Renal pelvis (tissue), 4 donors: ENCODE results near the gene TOX2. TPM values are rescaled to one million over a fixed set of nuclear protein-coding genes. Genes with fewer than 3 reads are reported as not detected.

Experiments used
- DNase-seq: peaks from one replicate; pipeline ENCODE4 v3.0.0-alpha.2; 2013
- polyA plus RNA-seq, 3 donors: library from polyadenylated mRNA; unstranded; fragments of 120-200 nt; gene quantifications; one replicate each; pipeline ENCODE4 v1.2.1, GENCODE V29; 2013; ENCODE audit not compliant: insufficient read length in 3 of 3

Gene TOX2
- polyA plus RNA-seq, 3 donors: 3.6 to 5.1 (median 3.7) TPM

- DNase-seq: peak; percentile 67
These were observed 24.5 kb downstream of the TOX2 start for GRCh38 chr20:43938932-43939761.

GRCh38 chr20:43939762-43940121 is 25.1 kb downstream of the TOX2 start:
- DNase-seq: no peak

- no peak for DNase-seq
These were observed 26.0 kb downstream of the TOX2 start for GRCh38 chr20:43940518-43941225.

- no peak for DNase-seq
These were observed 27.0 kb downstream of the TOX2 start for GRCh38 chr20:43941476-43942200.

GRCh38 chr20:43942201-43942590 is 27.5 kb downstream of the TOX2 start:
- DNase-seq: no peak

- DNase-seq: no peak
These were observed 28.1 kb downstream of the TOX2 start for GRCh38 chr20:43942667-43943285.

GRCh38 chr20:43943725-43944124 is 29.1 kb downstream of the TOX2 start:
- no peak for DNase-seq

GRCh38 chr20:43944653-43945235 is 30.1 kb downstream of the TOX2 start:
- DNase-seq: no peak

- no peak for DNase-seq
These were observed 30.9 kb downstream of the TOX2 start for GRCh38 chr20:43945391-43946205.

GRCh38 chr20:43946206-43946491 is 31.5 kb downstream of the TOX2 start:
- DNase-seq: no peak

GRCh38 chr20:43946659-43947315 is 32.1 kb downstream of the TOX2 start:
- no peak for DNase-seq

- DNase-seq: no peak
These were observed 32.7 kb downstream of the TOX2 start for GRCh38 chr20:43947316-43947710.

- no peak for DNase-seq
These were observed 33.8 kb downstream of the TOX2 start for GRCh38 chr20:43948455-43948854.

- DNase-seq: no peak
These were observed 34.6 kb downstream of the TOX2 start for GRCh38 chr20:43949248-43949647.

- DNase-seq: no peak
These were observed 35.3 kb downstream of the TOX2 start for GRCh38 chr20:43949741-43950618.

- DNase-seq: no peak
These were observed 39.4 kb downstream of the TOX2 start for GRCh38 chr20:43953919-43954592.

- no peak for DNase-seq
These were observed 40.0 kb downstream of the TOX2 start for GRCh38 chr20:43954704-43955061.

- DNase-seq: no peak
These were observed 40.6 kb downstream of the TOX2 start for GRCh38 chr20:43955062-43955749.
